Measurements from ENCODE around the gene ACP7. TPM values are rescaled to one million over a fixed set of nuclear protein-coding genes. Genes with fewer than 3 reads are reported as not detected.

The ACP7 gene
- polyA plus RNA-seq, 1 of the 3 experiments (the other 2 are of a cell fraction): 0.36 TPM

- Histone ChIP-seq H3K27me3 (ENCODE audit: insufficient read depth) (no peaks in the 10 kb centered on the region), H3K4me1 (ENCODE audit: control insufficient read depth in 1 of 2, insufficient read depth in 2 of 2, low read depth in 1 of 2, low read length in 1 of 2) (peaks cover 0 to 49% of the 10 kb centered on the region in 2 experiments; a peak in 1 of 4 replicates), H4K20me1 (ENCODE audit: insufficient read depth) (peaks cover 85% of the 10 kb centered on the region), H3K36me3 (replicated peaks in 1 of 2; ENCODE audit: control insufficient read depth in 1 of 2, insufficient read depth in 2 of 2, low read length in 1 of 2) (no peaks in the 10 kb centered on the region), H3K9me2 (no peaks in the 10 kb centered on the region), H2AFZ (ENCODE audit: low read depth) (no peak overlapping the region), H3F3A (replicated peaks; ENCODE audit: insufficient read depth) (no peaks in the 10 kb centered on the region), H3K9me3 (no peaks in the 10 kb centered on the region), H3K27ac (ENCODE audit: low read depth in 2 of 2, low read length in 1 of 2) (no peak overlapping the region), H3K9ac (no peak overlapping the region), H3K79me2 (ENCODE audit: insufficient read depth) (peaks cover 97% of the 10 kb centered on the region), H3K4me3 (ENCODE audit: low read depth in 2 of 2, low read length in 1 of 2) (no peak overlapping the region), H3K4me2 (no peak overlapping the region)
- WGBS (ENCODE audit: low lambda C conversion rate): 85% methylated on average over 15 of the region's 20 CpGs
- POLR2A ChIA-PET: no interaction called here
- no peak for DNase-seq
- CTCF ChIA-PET: interaction anchor here (0.6 to 2.6 kb wide), 4 partner anchors 11 to 730 kb away, joined by 3 to 10 read pairs (median 3); partner anchors contain the start of gene FAM98C
- TF ChIP-seq EZH2phosphoT487 (IDR thresholded peaks at IDR 0.05; ENCODE audit: borderline replicate concordance, low read depth) (no peak), MEF2A (IDR thresholded peaks at IDR 0.05; ENCODE audit: borderline replicate concordance, low read depth) (no peak), NFIC (IDR thresholded peaks at IDR 0.05; ENCODE audit: borderline replicate concordance) (no peak), CHD2 (IDR thresholded peaks at IDR 0.05; ENCODE audit: low read length, partially characterized antibody) (no peak), MXI1 (IDR thresholded peaks at IDR 0.05; ENCODE audit: low read depth, low read length) (no peak)
These were observed 48.3 kb downstream of the ACP7 start for GRCh38 chr19:39132344-39132969.

GRCh38 chr19:39133431-39134270 lies 49.5 kb downstream of the ACP7 start:
- WGBS (ENCODE audit: low lambda C conversion rate): 95% methylated on average over 20 of the region's 23 CpGs
- ChIA-PET POLR2A (no interaction called here), CTCF (interaction anchor here (0.6 to 2.6 kb wide), 3 partner anchors 12 to 731 kb away, joined by 3 to 10 read pairs (median 4); partner anchors contain the start of gene FAM98C)
- H3K4me2 ChIP-seq: no peak overlapping the region
- peaks cover 0 to 41% of the 10 kb centered on the region in 2 experiments; a peak in 1 of 4 replicates for H3K4me1 ChIP-seq (ENCODE audit: control insufficient read depth in 1 of 2, insufficient read depth in 2 of 2, low read depth in 1 of 2, low read length in 1 of 2)
- H3K36me3 ChIP-seq (replicated peaks in 1 of 2; ENCODE audit: control insufficient read depth in 1 of 2, insufficient read depth in 2 of 2, low read length in 1 of 2): no peaks in the 10 kb centered on the region
- no peak overlapping the region for H2AFZ ChIP-seq (ENCODE audit: low read depth)
- no peaks in the 10 kb centered on the region for H3K27me3 ChIP-seq (ENCODE audit: insufficient read depth)
- no peaks in the 10 kb centered on the region for H3F3A ChIP-seq (replicated peaks; ENCODE audit: insufficient read depth)
- DNase-seq: peak; percentile 28
- no peaks in the 10 kb centered on the region for H3K9me2 ChIP-seq
- H3K27ac ChIP-seq (ENCODE audit: low read depth in 2 of 2, low read length in 1 of 2): peak overlapping the region in 1 of 2 experiments; percentile 11; a peak in 1 of 4 replicates
- no peak overlapping the region for H3K9ac ChIP-seq
- peaks cover 84% of the 10 kb centered on the region for H4K20me1 ChIP-seq (ENCODE audit: insufficient read depth)
- no peak overlapping the region for H3K4me3 ChIP-seq (ENCODE audit: low read depth in 2 of 2, low read length in 1 of 2)
- H3K79me2 ChIP-seq (ENCODE audit: insufficient read depth): peaks cover 97% of the 10 kb centered on the region
- no peaks in the 10 kb centered on the region for H3K9me3 ChIP-seq
- no peak for TF ChIP-seq PBX3 (IDR thresholded peaks at IDR 0.05)
- no peak for TF ChIP-seq NFIC (IDR thresholded peaks at IDR 0.05; ENCODE audit: borderline replicate concordance)
- TF ChIP-seq FOXM1 (IDR thresholded peaks at IDR 0.05; ENCODE audit: low read depth): no peak
- TF ChIP-seq REST (IDR thresholded peaks at IDR 0.05; ENCODE audit: low read depth, low read length): no peak
- no peak for TF ChIP-seq FOSL2 (IDR thresholded peaks at IDR 0.05; ENCODE audit: borderline replicate concordance, low read depth)
- no peak for TF ChIP-seq NRF1 (IDR thresholded peaks at IDR 0.05; ENCODE audit: low read depth, low read length)
- TF ChIP-seq RFX5 (IDR thresholded peaks at IDR 0.05; ENCODE audit: low read length): no peak
- TF ChIP-seq GATA2 (CRISPR knock-in tag; IDR thresholded peaks at IDR 0.05): no peak
- TF ChIP-seq EZH2phosphoT487 (IDR thresholded peaks at IDR 0.05; ENCODE audit: borderline replicate concordance, low read depth): no peak
- no peak for TF ChIP-seq JUND (IDR thresholded peaks at IDR 0.05)
- no peak for TF ChIP-seq ZBTB33 (IDR thresholded peaks at IDR 0.05; ENCODE audit: borderline replicate concordance, low read depth)
- TF ChIP-seq CTCF (IDR thresholded peaks at IDR 0.05): no peak
- TF ChIP-seq EP300 (IDR thresholded peaks at IDR 0.05; ENCODE audit: borderline replicate concordance in 1 of 2, low read depth in 1 of 2, low read length in 1 of 2): no peak
